Neural progenitor cell (in vitro differentiated cells): ENCODE data around the gene OTOP3.

Experiments used
- EZH2 ChIP-seq: fragments of 200-600 bp; sonication (generic); IDR thresholded peaks from 2 replicates; pipeline ENCODE4 v1.6.1; 2017; ENCODE audit warnings: antibody characterized with exemption, mild to moderate bottlenecking, moderate library complexity
- EZH2phosphoT487 ChIP-seq: fragments of 200-600 bp; sonication (generic); IDR thresholded peaks from 2 replicates; pipeline ENCODE4 v1.6.1; 2017; ENCODE audit warnings: antibody characterized with exemption
- TF ChIP-seq, protein P1 (sequence below): fragments of 200-600 bp; sonication (generic); IDR thresholded peaks from 2 replicates; pipeline ENCODE4 v1.5.1; 2017; ENCODE audit warnings: antibody characterized with exemption, mild to moderate bottlenecking

GRCh38 chr17:74953134-74953687 lies 17.5 kb downstream of the OTOP3 start:
- TF ChIP-seq, protein P1, sequence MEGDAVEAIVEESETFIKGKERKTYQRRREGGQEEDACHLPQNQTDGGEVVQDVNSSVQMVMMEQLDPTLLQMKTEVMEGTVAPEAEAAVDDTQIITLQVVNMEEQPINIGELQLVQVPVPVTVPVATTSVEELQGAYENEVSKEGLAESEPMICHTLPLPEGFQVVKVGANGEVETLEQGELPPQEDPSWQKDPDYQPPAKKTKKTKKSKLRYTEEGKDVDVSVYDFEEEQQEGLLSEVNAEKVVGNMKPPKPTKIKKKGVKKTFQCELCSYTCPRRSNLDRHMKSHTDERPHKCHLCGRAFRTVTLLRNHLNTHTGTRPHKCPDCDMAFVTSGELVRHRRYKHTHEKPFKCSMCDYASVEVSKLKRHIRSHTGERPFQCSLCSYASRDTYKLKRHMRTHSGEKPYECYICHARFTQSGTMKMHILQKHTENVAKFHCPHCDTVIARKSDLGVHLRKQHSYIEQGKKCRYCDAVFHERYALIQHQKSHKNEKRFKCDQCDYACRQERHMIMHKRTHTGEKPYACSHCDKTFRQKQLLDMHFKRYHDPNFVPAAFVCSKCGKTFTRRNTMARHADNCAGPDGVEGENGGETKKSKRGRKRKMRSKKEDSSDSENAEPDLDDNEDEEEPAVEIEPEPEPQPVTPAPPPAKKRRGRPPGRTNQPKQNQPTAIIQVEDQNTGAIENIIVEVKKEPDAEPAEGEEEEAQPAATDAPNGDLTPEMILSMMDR, result no peak
- no peak for TF ChIP-seq EZH2phosphoT487
- TF ChIP-seq EZH2, result no peak
